CD4-positive, alpha-beta T cell (primary cell): ENCODE results near the gene SHKBP1. TPM values are rescaled to one million over a fixed set of nuclear protein-coding genes. Genes with fewer than 3 reads are reported as not detected.

ENCODE experiments used
- ATAC-seq: fragments of 200-7000 bp; cut with Tn5 transposase; one replicate; pipeline ENCODE4 v1.10.0; 2022; ENCODE audit warnings: mild to moderate bottlenecking; ENCODE audit not compliant: poor library complexity
- CTCF ChIA-PET: fragments of 350-600 bp; sonication (Branson Sonifier 250); formaldehyde crosslinking; loops from one replicate; lab custom pipeline; 2021; ENCODE audit warnings: antibody characterized with exemption, inconsistent platforms; lab: Charles Lee
- POLR2A ChIA-PET: fragments of 350-600 bp; sonication (Branson Sonifier 250); formaldehyde crosslinking; loops from one replicate; lab custom pipeline; 2021; ENCODE audit warnings: antibody characterized with exemption, inconsistent platforms; lab: Charles Lee
- DNase-seq, 14 experiments: peaks; one replicate each; pipeline ENCODE4 v3.0.0-alpha.2; 2013 to 2020; ENCODE audit warnings: mixed read lengths in 2 of 14
- H3K27ac ChIP-seq, 2 donors: one replicate each; pipeline versions ENCODE4 v1.5.1 to v1.7.0; 2013; ENCODE audit warnings: low read length in 2 of 2, low read depth in 1 of 2, mild to moderate bottlenecking in 1 of 2
- H3K27me3 ChIP-seq, 2 experiments: 1 replicate in 1 of 2; 2 replicates in 1 of 2; pipeline versions ENCODE4 v1.6.1 to v1.7.0; 2013; ENCODE audit warnings: low read length in 2 of 2, control low read depth in 1 of 2, mild to moderate bottlenecking in 1 of 2, moderate library complexity in 1 of 2; ENCODE audit not compliant: insufficient read depth in 2 of 2, control insufficient read depth in 1 of 2
- H3K36me3 ChIP-seq: one replicate; pipeline ENCODE4 v1.6.1; 2013; ENCODE audit warnings: low read length, control low read depth; ENCODE audit not compliant: insufficient read depth
- H3K4me1 ChIP-seq: one replicate; pipeline ENCODE4 v1.6.1; 2013; ENCODE audit warnings: low read length, control low read depth; ENCODE audit not compliant: insufficient read depth
- H3K4me3 ChIP-seq: one replicate; pipeline ENCODE4 v1.5.1; 2013; ENCODE audit warnings: mild to moderate bottlenecking, low read length, moderate library complexity
- H3K9me3 ChIP-seq, 2 experiments: 1 replicate in 1 of 2; 2 replicates in 1 of 2; pipeline versions ENCODE4 v1.6.1 to v1.7.0; 2013; ENCODE audit warnings: low read length in 2 of 2, mild to moderate bottlenecking in 2 of 2, control low read depth in 1 of 2, moderate library complexity in 1 of 2; ENCODE audit not compliant: control insufficient read depth in 1 of 2, insufficient read depth in 1 of 2
- H3K27ac Mint-ChIP-seq: one replicate; pipeline ENCODE4 v1.8.0; 2020; ENCODE audit warnings: mixed read lengths
- H3K27me3 Mint-ChIP-seq: one replicate; pipeline ENCODE4 v1.8.0; 2021; ENCODE audit warnings: mixed read lengths
- H3K36me3 Mint-ChIP-seq: one replicate; pipeline ENCODE4 v1.8.0; 2021; ENCODE audit warnings: low read depth, mixed read lengths
- H3K4me1 Mint-ChIP-seq: one replicate; pipeline ENCODE4 v1.8.0; 2021; ENCODE audit warnings: low read depth, mixed read lengths
- H3K4me3 Mint-ChIP-seq: one replicate; pipeline ENCODE4 v1.8.0; 2020; ENCODE audit warnings: mild to moderate bottlenecking, mixed read lengths
- H3K9me3 Mint-ChIP-seq: one replicate; pipeline ENCODE4 v1.8.0; 2020; ENCODE audit warnings: mixed read lengths
- intact Hi-C, 2 experiments: fragments of 100-400 bp; cut with DNase I in 1 of 2; cut with micrococcal nuclease in 1 of 2; formaldehyde crosslinking; loops; one replicate each; pipeline versions ENCODE4 v1.15.1 to v1.9.0; 2023 to 2025; cut with DNase I, micrococcal nuclease
- total RNA-seq, 174 experiments: library from RNA in 2 of 174; stranded (reverse) in 2 of 174; gene quantifications; one replicate each; pipeline ENCODE4 v1.2.3 and lab custom pipeline; 2021 to 2026
- TF ChIP-seq, protein P1 (sequence below): fragments of 200-600 bp; IDR thresholded peaks from one replicate; pipeline ENCODE4 v1.8.0; 2022; ENCODE audit warnings: antibody characterized with exemption, mild to moderate bottlenecking

The SHKBP1 gene
- total RNA-seq, 2 experiments from 2014 or later = 82.5 to 92.9 TPM

DNA sequence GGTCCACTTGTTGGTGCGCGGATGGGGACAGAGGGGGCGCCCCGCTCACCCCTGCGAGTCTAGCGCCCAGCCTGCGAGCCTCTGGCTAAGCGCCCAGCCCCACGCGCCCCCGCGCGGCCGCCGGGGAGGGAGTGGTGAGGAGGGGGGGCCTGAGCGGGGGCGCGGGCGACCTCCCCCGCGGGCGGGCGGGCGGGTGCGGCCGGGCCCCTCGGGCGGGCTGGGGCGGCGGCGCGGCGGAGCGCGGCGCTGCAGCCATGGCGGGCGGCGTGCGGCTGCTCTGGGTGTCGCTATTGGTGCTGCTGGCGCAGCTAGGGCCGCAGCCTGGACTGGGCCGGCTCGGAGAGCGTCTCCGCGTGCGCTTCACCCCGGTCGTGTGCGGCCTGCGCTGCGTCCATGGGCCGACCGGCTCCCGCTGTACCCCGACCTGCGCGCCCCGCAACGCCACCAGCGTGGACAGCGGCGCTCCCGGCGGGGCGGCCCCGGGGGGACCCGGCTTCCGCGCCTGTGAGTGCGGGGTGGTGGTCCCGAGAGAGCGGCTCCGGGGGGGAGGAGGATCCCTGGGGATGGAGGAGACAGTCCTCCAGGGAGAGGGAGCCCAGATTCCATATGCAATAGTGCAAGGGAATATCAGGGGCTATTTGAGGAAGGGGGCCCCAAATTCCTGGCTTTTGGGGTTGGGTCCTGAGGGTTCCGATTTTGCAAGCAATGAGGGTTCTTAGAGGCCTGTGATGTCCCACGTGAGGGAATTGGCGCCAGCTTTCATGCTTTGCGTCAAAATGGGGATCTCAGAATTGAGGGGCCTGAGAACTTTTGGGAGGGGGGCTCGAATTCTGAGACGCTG is 24.7 kb downstream of the SHKBP1 start, which contains the start of gene LTBP4:
Gene LTBP4 (plus strand): TSS at position 236 of the 841 bp plus-strand sequence. CDS start 19 bp downstream, at position 255.
- no peak within 1 kb of the TSS for H3K27ac Mint-ChIP-seq
- H3K9me3 Mint-ChIP-seq = no peaks in the 10 kb centered on the region
- H3K36me3 ChIP-seq = no peaks in the 10 kb centered on the region
- no peaks in the 10 kb centered on the region for H3K36me3 Mint-ChIP-seq
- CTCF ChIA-PET = interaction anchor here (0.6 to 3.9 kb wide), 5 partner anchors 9 to 181 kb away, joined by 3 to 37 read pairs (median 7); no protein-coding TSS in a partner anchor
- H3K27me3 Mint-ChIP-seq = peaks cover 50% of the 10 kb centered on the region
- no peak for ATAC-seq
- POLR2A ChIA-PET = interaction anchor here (0.6 kb wide), 1 partner anchor 53 kb away, joined by 3 read pairs; no protein-coding TSS in a partner anchor
- no peak within 1 kb of the TSS for H3K27ac ChIP-seq
- H3K4me3 ChIP-seq = peak within 1 kb of the TSS; percentile 29
- peaks cover 39 to 52% of the 10 kb centered on the region in 2 experiments for H3K27me3 ChIP-seq
- peaks cover 95% of the 10 kb centered on the region for H3K4me1 ChIP-seq
- H3K4me1 Mint-ChIP-seq = peaks cover 75% of the 10 kb centered on the region
- intact Hi-C loops = loop anchor here (5.0 kb wide), 5 partner anchors 34 to 314 kb away; partner anchors contain the start of genes BLVRB (in 2 of the 2), SPTBN4 (in 2 of the 2) and AKT2 (in 1 of the 2)
- TF ChIP-seq, protein P1, sequence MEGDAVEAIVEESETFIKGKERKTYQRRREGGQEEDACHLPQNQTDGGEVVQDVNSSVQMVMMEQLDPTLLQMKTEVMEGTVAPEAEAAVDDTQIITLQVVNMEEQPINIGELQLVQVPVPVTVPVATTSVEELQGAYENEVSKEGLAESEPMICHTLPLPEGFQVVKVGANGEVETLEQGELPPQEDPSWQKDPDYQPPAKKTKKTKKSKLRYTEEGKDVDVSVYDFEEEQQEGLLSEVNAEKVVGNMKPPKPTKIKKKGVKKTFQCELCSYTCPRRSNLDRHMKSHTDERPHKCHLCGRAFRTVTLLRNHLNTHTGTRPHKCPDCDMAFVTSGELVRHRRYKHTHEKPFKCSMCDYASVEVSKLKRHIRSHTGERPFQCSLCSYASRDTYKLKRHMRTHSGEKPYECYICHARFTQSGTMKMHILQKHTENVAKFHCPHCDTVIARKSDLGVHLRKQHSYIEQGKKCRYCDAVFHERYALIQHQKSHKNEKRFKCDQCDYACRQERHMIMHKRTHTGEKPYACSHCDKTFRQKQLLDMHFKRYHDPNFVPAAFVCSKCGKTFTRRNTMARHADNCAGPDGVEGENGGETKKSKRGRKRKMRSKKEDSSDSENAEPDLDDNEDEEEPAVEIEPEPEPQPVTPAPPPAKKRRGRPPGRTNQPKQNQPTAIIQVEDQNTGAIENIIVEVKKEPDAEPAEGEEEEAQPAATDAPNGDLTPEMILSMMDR = no peak
- H3K4me3 Mint-ChIP-seq = peak within 1 kb of the TSS; percentile 67
- peak in 5 of 14 experiments; percentile 35 to 73 (median 39) for DNase-seq
- H3K9me3 ChIP-seq = peaks cover 0 to 7% of the 10 kb centered on the region in 2 experiments

DNA sequence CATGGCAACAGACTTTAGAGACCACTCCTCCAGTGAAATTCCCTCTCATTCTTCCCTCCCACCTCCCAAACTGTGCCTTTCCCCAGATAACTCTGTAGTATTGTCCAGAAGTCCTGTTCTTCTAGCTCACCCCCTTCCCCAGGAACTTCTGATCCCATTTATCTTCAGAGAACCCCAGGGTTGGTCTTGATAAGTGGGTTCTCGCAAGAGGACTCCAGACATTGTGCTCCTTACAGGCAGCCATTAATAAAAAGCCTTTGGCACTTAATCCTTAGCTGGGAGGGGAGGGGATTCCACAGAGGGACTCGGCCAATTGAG is 26.4 kb downstream of the SHKBP1 start:
- H3K4me3 ChIP-seq = no peak overlapping the region
- H3K27ac Mint-ChIP-seq = peak overlapping the region; percentile 88
- H3K4me1 ChIP-seq = peaks cover 93% of the 10 kb centered on the region
- peak overlapping the region; percentile 88 for H3K4me3 Mint-ChIP-seq
- H3K36me3 ChIP-seq = no peaks in the 10 kb centered on the region
- peaks cover 42% of the 10 kb centered on the region for H3K27me3 Mint-ChIP-seq
- TF ChIP-seq, protein P1 = no peak
- intact Hi-C loops = loop anchor here (5.0 kb wide), 5 partner anchors 36 to 316 kb away; partner anchors contain the start of genes BLVRB (in 2 of the 2), SPTBN4 (in 2 of the 2) and AKT2 (in 1 of the 2)
- CTCF ChIA-PET = interaction anchor here (0.7 to 3.9 kb wide), 6 partner anchors 18 to 138 kb away, joined by 3 to 37 read pairs (median 4); no protein-coding TSS in a partner anchor
- peaks cover 33 to 38% of the 10 kb centered on the region in 2 experiments for H3K27me3 ChIP-seq
- no peak for DNase-seq
- H3K9me3 Mint-ChIP-seq = no peaks in the 10 kb centered on the region
- no peaks in the 10 kb centered on the region for H3K36me3 Mint-ChIP-seq
- ATAC-seq = no peak
- H3K4me1 Mint-ChIP-seq = peaks cover 81% of the 10 kb centered on the region
- no peak overlapping the region for H3K27ac ChIP-seq
- POLR2A ChIA-PET = interaction anchor here (0.8 to 4.0 kb wide), 6 partner anchors 12 to 183 kb away, joined by 3 to 51 read pairs (median 5); no protein-coding TSS in a partner anchor
- peaks cover 0 to 3% of the 10 kb centered on the region in 2 experiments for H3K9me3 ChIP-seq
